ENCODE results near the gene C19orf44.

Gene C19orf44

GRCh38 chr19:16518061-16518460, 21.9 kb downstream of the C19orf44 start:
- DNase-seq (ENCODE audit: low read depth), result no peak

GRCh38 chr19:16518483-16519229, 22.5 kb downstream of the C19orf44 start:
- DNase-seq (ENCODE audit: low read depth), result no peak

DNA sequence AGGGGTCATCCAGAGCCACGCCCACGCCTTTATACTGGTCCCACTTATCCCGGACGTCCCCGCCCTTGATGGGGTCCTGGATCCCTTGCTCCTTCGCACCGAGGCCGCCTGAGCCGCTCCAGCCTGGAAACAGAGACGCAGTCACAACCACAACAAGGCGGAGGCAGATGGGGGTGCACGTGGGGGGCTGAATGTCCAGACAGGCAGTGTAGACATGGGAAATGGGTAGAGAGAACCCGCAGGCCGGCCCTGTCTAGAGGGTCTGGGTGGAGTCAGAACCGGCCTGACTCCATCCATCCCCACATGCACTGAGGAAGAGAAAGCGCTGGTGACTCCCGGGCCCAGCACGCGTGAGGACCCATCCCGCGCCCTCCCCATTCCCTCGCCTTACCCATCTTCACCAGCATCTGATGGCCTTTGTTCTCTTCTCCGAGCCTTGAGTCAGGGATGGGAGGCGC, 23.1 kb downstream of the C19orf44 start:
- no peak for DNase-seq (ENCODE audit: low read depth)

DNA sequence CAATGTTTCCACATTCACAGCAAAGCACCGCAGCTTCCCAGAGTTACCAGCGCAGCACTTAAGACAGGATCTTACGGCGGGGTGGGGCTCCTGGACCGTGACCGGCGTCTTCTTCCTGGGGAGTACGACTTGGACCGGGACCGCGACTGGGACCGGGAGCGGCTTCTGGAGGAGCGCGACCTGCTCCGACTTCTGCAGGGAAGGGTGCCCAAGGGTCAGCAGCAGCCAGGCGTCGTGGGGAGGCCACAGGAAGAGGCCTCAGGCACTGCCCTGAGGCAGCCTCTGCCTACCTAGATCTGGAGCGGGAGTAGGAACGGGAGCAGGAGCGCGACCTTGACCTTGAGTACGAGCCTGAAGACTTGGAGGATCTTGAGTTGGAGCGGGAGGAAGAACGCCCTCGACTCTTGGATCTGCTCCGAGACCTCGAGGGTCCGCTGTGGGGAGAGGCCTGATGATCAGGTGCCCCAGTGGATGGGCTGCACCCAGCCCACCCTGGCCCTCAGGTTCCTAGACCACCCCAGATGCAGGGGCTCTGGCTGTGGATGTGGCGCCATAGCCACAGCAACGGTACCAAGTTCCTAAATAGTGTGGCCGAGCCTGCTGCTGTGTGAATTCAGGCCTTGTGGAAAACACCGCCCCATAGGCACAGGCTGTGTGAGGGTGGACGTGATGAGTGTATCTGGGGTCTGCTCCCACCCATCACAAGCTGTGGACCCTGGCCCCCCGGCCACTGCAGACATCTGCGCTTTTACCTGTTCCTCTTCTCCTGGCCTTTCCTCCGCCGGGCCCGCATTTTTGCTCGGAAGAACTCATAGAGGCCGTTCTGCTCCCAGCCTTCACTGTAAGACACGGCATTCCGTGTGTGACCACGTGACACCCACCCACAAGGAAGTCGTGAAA, 24.1 kb downstream of the C19orf44 start:
- DNase-seq (ENCODE audit: low read depth), result no peak

DNA sequence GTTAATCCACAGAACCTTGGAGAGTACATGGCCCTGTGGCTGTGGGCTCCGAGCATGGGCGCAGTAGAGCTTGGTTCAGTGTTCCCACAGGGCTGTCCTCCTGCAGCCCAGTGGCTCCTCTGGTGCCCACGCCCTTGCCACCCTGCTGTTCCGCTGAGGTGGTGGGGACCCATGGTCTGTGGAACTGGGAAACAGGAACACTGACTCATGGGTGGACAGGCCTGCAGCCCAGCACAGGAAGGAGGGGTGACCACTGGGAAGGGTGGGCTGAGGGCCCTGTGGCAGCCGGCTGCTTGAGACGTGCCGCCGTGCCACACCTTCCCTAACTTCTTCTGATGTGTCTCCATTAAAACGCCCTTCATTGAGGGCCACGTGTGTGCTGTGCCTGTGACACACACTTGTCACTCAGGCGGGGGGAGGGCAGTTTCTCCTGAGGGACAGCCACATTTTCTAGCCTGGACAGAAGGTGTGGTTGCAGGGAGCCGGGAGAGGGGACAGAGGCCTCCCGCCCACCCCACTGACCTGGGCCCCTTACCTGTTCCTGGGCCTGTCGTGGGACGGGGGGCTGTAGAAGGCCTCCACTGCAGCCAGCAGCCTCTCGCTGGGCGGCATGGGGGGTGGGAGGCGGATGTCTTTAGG, 24.9 kb downstream of the C19orf44 start:
- no peak for DNase-seq (ENCODE audit: low read depth)

GRCh38 chr19:16521715-16522289, 25.6 kb downstream of the C19orf44 start:
- DNase-seq (ENCODE audit: low read depth), result no peak

- no peak for DNase-seq (ENCODE audit: low read depth)
Measured at GRCh38 chr19:16522559-16523377, 26.6 kb downstream of the C19orf44 start.

GRCh38 chr19:16524991-16525734, 29.0 kb downstream of the C19orf44 start:
- DNase-seq (ENCODE audit: low read depth), result no peak

- no peak for DNase-seq (ENCODE audit: low read depth)
Measured at GRCh38 chr19:16525751-16526481, 29.7 kb downstream of the C19orf44 start.

- DNase-seq (ENCODE audit: low read depth), result no peak
Measured at GRCh38 chr19:16527334-16527935, 31.2 kb downstream of the C19orf44 start.

- no peak for DNase-seq (ENCODE audit: low read depth)
Measured at GRCh38 chr19:16527971-16528521, 31.9 kb downstream of the C19orf44 start.

- DNase-seq (ENCODE audit: low read depth), result no peak
Measured at GRCh38 chr19:16529466-16530144, 33.4 kb downstream of the C19orf44 start.

DNA sequence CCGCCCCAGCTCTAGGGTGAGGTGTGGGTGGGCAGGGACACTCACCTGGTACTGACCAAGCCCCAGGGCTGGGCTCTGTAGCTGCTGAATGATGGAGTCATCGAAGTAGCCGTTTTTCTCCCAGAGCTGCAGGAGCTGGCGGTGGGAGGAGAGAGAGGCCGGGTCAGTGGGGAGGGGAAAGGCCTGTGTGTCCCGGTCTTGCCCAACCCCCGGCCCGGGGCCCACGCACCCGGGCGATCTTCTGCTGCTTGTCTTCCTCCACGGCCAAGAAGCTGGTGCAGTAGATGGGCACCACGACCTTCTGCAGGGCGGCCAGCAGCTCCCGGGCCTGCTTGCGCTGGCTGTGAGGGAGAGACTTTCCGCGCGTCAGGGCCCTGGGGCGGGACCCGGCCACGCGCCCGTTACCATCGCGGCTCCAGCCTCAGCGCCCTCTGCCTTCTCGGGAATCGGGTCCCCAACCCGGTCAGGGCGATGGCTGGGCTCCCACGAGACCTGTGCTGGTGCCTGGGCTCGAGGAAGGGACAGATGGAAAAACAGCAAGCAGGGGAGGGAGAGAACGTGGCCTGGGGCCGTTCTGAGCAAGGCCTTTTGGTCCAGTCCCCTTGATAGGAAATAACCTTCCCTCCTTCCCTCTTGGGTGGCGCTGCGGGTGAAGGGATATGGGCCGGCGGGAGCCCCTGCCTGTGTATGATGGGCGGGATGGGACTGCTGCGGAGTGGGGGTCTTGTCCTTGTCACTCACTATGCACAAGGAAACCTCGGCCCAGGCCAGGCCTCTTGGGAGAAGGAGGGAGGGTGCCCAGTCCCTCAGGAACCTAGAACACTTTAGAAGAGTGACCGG, 34.6 kb downstream of the C19orf44 start:
- DNase-seq (ENCODE audit: low read depth), result no peak

DNA sequence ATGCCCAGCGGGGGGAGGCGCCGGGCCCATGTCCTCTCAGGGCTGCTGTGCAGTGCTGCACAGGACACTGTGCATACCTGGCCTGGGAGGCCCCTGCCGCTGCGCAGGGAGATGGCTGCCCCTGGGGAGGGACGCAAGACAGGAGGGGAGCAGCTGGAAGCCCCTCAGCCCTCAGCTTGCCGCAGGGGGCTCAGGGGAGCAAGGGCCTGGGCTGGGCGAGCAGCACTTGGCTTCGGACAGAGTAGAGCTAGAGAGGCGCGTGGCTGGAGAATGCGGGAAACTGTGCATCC, 35.1 kb downstream of the C19orf44 start:
- DNase-seq (ENCODE audit: low read depth), result no peak

- DNase-seq (ENCODE audit: low read depth), result no peak
Measured at GRCh38 chr19:16532440-16533234, 36.4 kb downstream of the C19orf44 start.

GRCh38 chr19:16535381-16535780, 39.2 kb downstream of the C19orf44 start:
- no peak for DNase-seq (ENCODE audit: low read depth)

GRCh38 chr19:16536130-16536529, 39.9 kb downstream of the C19orf44 start:
- DNase-seq (ENCODE audit: low read depth), result no peak
